ENCODE data around the gene ARL4A.
"Not testable (repeated sequence)": the region's sequence is repeated elsewhere in the genome, so short reads cannot be mapped to it uniquely, and the experiment has no call there.

Gene ARL4A

GRCh38 chr7:12685550-12685949 lies 1.9 kb upstream of the ARL4A start:
- peak overlapping the region; percentile 98 for H3K27ac ChIP-seq
- TF ChIP-seq CTCF (IDR thresholded peaks at IDR 0.05): peak; percentile 90
- no peak for TF ChIP-seq ZFX (IDR thresholded peaks at IDR 0.05; ENCODE audit: borderline replicate concordance)

- H3K27ac ChIP-seq: peak overlapping the region; percentile 98
- TF ChIP-seq ZFX (IDR thresholded peaks at IDR 0.05; ENCODE audit: borderline replicate concordance) (no peak), CTCF (IDR thresholded peaks at IDR 0.05) (peak; percentile 99)
Observed at GRCh38 chr7:12686234-12686890, 1.1 kb upstream of the ARL4A start.

GRCh38 chr7:12687718-12688171 lies 312 bp downstream of the ARL4A start:
- peak overlapping the region; percentile 98 for H3K27ac ChIP-seq
- TF ChIP-seq CTCF (IDR thresholded peaks at IDR 0.05) (no peak), ZFX (IDR thresholded peaks at IDR 0.05; ENCODE audit: borderline replicate concordance) (no peak)

GRCh38 chr7:12688485-12689170 lies 1.2 kb downstream of the ARL4A start:
- H3K27ac ChIP-seq: not testable (repeated sequence)

- H3K27ac ChIP-seq: no peak overlapping the region
- TF ChIP-seq ZFX (IDR thresholded peaks at IDR 0.05; ENCODE audit: borderline replicate concordance) (no peak), CTCF (IDR thresholded peaks at IDR 0.05) (no peak)
Observed at GRCh38 chr7:12689451-12689850, 2.0 kb downstream of the ARL4A start.

- no peak overlapping the region for H3K27ac ChIP-seq
- no peak for TF ChIP-seq ZFX (IDR thresholded peaks at IDR 0.05; ENCODE audit: borderline replicate concordance)
- TF ChIP-seq CTCF (IDR thresholded peaks at IDR 0.05): no peak
Observed at GRCh38 chr7:12690041-12690878, 2.8 kb downstream of the ARL4A start.

- peak overlapping the region; percentile 1; the same call in 1 of the 2 replicates for H3K27ac ChIP-seq
Observed at GRCh38 chr7:12691388-12691787, 4.0 kb downstream of the ARL4A start.

GRCh38 chr7:12692035-12692434 lies 4.6 kb downstream of the ARL4A start:
- peak overlapping the region; percentile 1; the same call in 1 of the 2 replicates for H3K27ac ChIP-seq

More at GRCh38 chr7:12692035-12692434, 4.6 kb downstream of the ARL4A start:
- TF ChIP-seq ZFX (IDR thresholded peaks at IDR 0.05; ENCODE audit: borderline replicate concordance): no peak
- TF ChIP-seq CTCF (IDR thresholded peaks at IDR 0.05): no peak

Data from 22Rv1 (cell line).